ENCODE data around the gene TENM4.

- TF ChIP-seq TAF1 (IDR thresholded peaks at IDR 0.05; ENCODE audit: low read depth, low read length) (no peak), SIX5 (IDR thresholded peaks at IDR 0.05; ENCODE audit: low read depth, low read length) (no peak), CTCF (IDR thresholded peaks at IDR 0.05; ENCODE audit: control extremely low read depth in 1 of 3, insufficient read depth in 1 of 3, low read depth in 1 of 3, low read length in 3 of 3) (no peak), POLR2A (IDR thresholded peaks at IDR 0.05; ENCODE audit: control extremely low read depth in 1 of 2, low read depth in 2 of 2, low read length in 2 of 2) (no peak), HDAC6 (IDR thresholded peaks at IDR 0.05; ENCODE audit: low read depth, low read length) (no peak), EZH2 (IDR thresholded peaks at IDR 0.05; ENCODE audit: low read depth, low read length, severe bottlenecking) (no peak), NANOG (IDR thresholded peaks at IDR 0.05; ENCODE audit: insufficient read depth, low read depth, low read length, poor library complexity, severe bottlenecking) (no peak), TAF7 (optimal IDR thresholded peaks at IDR 0.05; ENCODE audit: borderline replicate concordance, low read depth, low read length) (no peak), KDM1A (IDR thresholded peaks at IDR 0.05; ENCODE audit: borderline replicate concordance, low read length) (no peak)
These were observed 828.0 kb downstream of the TENM4 start for GRCh38 chr11:78612721-78613377.
